ENCODE data around the gene SOX5. TPM values are rescaled to one million over a fixed set of nuclear protein-coding genes. Genes with fewer than 3 reads are reported as not detected.
"Not testable (repeated sequence)": the region's sequence is repeated elsewhere in the genome, so short reads cannot be mapped to it uniquely, and the experiment has no call there.

Gene SOX5
- total RNA-seq, 1 donor from 2014 or later, result not detected

DNA sequence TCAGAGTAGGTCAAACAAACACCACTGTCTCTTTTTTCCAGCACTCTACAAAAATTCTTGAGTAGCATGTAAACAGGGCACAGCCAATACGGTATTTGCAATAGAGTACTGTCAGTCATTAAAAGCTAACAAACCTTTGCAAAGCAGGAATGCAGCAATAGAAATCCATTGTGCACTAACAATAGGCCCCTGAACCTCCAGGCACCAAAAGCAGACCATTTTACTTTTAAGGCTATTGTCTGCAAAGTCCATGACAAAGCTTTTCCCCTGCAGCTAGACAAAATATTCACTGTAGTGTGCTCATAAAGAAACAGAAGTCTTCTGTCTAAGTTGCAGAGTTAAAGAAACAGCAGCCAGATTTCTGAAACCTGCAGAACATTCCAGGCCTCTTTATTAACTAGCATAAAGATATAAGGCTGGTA is 191.9 kb downstream of the SOX5 start:
- DNase-seq (ENCODE audit: low read depth in 2 of 2), result no peak

DNA sequence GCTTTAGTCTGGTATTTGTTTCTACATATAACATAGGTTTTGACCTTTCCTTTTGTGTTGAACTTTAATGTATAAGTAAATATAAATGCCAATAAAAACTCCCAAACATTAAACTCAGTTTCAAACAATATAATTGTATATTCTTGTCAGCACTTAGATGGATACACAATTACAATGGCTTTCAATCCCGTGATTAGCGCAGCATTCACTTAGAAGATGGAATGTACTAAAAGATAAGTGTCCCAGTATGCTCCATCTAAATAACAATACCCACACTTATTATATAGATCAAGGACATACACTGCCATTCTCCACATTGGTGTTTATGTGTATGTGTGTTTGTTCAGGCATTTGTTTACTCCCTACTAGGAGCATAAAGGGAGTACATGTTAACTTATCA is 193.1 kb downstream of the SOX5 start:
- DNase-seq (ENCODE audit: low read depth in 2 of 2), result no peak

DNA sequence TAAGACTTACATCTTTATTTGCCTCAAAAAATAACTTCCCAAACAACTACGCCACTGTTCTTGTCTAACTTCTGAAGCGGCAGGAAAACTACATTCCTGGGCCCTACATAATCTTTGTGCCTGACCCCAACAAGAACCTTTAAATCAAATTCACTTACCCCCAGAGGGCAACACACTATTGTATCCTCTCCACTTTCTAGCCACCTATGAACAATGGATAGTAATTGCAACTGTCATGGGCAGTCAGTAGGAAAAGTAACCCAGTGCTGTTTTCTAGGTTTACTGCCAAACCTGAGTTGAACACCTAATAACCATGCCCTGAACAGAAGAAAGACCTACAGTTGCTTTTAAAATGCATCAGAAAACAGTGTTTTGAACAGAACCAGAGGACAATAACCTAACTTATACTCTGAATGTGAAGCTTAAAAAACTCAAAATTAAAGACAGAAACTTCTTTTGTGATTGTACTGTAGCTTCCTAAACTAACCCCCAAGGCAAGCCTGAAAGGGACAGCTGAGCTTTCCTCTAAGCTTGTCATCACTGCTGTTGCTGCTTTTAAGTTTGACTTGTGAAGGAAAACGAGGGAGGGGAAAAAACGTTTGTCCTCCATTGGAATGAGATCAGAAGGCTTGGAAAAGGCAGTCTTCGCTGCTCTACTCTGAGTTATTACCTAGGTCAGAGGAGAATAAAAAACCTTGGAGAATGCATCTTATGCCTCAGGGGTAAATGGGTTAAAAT is 195.7 kb downstream of the SOX5 start:
- DNase-seq (ENCODE audit: low read depth in 2 of 2), result no peak

DNA sequence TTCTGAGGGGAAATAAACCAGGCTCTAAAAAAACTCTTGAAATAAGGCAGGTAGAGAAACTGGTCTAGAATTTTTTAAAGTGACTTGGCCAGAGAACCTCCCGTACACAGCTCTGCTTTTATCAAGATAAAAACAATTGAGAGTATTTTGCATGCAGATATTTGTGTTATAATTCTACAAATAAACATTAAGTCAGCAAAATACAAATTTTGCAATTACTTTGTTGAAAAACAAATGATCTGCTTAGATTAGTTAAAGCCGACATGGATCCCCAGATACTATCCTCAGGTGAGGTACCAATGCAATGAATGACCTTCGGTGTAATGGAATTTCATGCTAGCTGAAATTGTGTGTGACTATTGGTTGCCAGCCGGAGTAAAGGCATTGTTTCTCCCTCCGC is 197.2 kb downstream of the SOX5 start:
- DNase-seq (ENCODE audit: low read depth in 2 of 2), result no peak

DNA sequence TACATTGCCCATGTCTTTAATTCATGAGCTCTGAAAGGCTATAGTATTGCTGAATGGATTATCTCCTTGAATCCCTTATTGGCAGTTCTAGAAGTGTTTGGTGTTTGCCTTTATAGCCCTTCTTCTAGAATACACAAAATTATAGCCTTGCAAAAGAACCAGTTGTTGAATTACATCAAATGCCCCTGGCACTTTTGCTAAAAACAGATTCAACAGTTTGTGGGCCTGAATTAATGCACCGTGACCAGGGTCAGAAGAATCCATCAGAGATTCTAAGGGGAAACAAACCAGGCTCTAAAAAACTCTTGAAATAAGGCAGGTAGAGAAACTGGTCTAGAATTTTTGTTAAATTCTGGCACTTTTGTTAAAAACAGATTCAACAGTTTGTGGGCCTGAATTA is 197.8 kb downstream of the SOX5 start:
- DNase-seq (ENCODE audit: low read depth in 2 of 2), result no peak

DNA sequence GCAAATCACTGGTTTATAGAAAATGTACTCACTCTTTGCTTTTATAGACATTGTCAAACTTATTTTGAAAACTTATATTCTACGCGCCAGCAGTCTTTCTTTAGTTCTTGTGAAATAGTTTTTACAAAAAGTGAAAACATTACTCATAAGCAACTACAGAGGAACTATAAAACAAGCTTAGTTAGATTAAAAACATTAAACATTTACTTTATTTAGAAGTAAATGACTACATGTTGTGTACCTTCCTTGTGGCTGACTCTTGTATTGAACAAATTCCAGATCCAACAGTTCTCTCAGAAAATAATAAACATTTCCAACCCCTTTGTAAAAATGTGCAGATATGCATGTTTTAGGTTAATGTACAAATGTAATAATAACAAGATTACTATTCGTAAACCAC is 198.5 kb downstream of the SOX5 start:
- DNase-seq (ENCODE audit: low read depth in 2 of 2), result no peak

DNA sequence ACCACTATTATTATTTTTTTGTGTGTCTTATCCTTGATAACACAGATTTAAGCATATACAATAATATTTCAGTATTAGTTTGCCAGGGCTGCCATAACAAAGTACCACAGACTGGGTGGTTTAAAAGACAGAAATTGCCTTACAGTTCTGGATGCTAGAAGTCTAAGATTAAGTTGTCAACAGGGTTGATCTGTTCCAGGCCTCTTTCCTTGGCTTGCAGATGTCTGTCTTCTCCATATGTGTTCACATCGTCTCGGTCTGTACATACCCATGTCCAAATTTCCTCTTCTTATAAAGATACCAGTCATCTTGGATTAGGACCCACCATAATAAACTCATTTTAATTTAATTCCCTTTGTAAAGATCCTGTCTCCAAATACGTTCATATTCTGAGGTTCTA is 204.8 kb downstream of the SOX5 start:
- DNase-seq (ENCODE audit: low read depth in 2 of 2), result no peak

DNA sequence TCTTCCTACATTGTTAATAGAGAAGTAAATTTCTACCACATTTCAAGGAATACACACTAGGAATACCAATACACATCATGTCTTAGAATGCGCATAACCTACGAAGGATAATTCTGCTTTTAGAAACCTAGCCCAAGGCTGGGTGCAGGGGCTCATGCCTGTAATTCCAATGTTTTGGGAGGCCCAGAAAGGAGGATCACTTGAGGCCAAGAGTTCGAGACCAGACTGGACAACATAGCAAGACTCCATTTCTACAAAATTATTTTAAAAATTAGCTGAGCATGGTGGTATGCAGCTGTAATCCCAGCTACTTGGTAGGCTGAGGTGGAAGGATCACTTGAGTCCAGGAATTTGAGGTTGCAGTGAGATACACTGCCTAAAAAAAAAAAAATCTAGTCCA is 206.9 kb downstream of the SOX5 start:
- DNase-seq (ENCODE audit: low read depth in 2 of 2), result no peak

DNA sequence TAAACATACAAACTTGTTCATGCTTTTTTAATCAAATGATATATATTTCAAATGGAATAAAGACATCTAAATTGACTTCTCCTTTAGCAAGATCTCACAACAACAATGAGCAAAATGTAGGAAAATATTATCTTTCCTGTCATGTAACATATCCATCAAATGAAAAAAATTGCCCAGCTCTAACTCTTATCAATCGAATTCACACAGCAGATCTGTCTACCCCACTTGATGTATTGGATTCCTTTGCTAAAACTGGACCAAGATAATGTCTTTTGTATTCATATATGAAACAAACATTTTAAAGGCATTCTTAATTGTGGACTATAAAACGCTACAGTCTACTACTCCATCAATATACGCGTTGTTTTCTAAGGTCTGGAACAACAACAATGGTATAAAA is 218.0 kb downstream of the SOX5 start:
- no peak for DNase-seq (ENCODE audit: low read depth in 2 of 2)

DNA sequence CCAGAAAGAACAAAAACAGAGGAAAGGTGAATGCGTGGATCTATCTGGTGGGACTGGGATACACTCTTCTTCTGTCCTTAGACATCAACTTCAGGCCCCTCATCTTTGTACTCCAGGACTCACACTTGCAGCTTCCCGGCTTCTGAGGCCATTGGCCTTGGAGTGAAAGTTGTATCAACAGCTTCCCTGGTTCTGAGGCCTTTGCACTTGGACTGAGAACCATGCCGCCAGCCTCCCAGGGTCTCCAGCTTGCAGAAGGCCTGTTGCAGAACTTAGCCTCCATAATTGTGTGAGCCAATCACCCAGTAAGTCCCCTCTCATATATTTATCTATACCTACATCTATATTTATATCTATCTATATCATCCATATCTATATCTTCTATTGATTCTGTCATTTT is 218.4 kb downstream of the SOX5 start:
- DNase-seq (ENCODE audit: low read depth in 2 of 2), result no peak

DNA sequence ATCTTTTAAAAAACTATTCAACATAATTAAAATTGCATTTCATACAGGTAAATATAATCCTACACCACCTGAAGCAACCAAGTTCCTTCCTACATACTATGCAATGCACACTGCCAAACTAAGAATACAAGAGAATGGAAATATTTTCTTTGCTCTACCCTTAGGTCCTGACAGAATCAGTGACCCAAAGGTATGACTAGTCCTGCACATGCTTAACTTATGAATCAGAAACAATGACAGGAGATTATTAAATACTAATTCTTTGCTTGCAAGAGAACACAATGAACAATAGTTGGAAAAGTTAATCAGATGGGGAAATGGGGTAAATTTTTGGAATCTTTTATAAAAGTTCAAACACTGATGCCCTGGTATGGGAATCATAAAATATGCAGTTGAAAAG is 220.1 kb downstream of the SOX5 start:
- DNase-seq (ENCODE audit: low read depth in 2 of 2), result no peak

DNA sequence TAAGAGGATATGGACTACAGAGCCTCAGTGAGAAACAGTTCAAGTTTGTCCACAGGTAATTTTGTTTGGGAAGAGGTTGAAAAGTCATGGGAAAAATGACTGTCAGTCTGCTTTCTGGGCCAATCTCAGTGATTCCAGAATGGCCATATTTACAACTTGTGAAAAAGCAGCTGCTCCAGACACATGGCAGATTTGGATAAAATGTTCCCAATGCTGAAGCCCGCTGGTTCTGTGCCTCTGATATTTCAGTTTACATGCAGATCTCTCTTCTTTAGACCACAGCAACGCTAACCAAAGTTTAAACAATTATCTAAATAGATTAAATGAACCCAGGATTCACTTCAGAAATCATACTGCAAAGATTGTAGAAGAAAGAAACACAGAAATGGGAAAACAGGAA is 222.8 kb downstream of the SOX5 start:
- no peak for DNase-seq (ENCODE audit: low read depth in 2 of 2)

DNA sequence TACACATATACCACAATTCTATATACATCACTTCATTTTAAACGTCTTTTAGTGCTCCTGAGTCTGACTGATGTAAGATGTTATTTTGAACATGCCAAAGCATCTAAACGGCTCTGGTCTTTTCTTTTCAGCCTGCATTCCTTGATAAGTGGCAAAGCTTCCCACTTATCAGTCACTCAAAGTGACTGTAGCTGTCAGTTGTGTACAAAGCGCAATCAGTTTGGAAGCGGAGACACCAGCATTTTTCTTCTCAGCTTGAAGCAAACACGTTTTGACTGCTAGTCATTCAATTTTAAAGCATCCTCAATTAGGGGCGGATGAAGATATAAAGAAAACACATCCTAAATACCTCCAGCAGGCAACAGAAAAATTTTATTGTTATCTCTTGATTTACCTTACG is 226.8 kb downstream of the SOX5 start:
- no peak for DNase-seq (ENCODE audit: low read depth in 2 of 2)

DNA sequence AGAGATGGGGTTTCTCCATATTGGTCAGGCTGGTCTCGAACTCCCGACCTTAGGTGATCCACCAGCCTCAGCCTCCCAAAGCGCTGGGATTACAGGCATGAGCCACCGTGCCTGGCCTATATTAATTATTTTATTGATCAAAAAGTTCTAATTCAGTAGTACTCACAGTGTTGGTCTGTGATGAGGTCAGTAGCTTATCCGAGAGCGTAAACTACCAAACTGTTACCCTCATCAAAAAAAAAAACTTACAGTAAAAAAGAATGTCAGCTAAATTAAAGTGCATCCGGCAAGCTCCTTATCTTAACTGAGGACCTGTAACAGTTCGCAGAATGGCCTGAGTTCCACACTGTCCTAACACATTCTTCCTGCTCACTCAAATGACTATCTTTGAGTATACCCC is 228.2 kb downstream of the SOX5 start:
- no peak for DNase-seq (ENCODE audit: low read depth in 2 of 2)

DNA sequence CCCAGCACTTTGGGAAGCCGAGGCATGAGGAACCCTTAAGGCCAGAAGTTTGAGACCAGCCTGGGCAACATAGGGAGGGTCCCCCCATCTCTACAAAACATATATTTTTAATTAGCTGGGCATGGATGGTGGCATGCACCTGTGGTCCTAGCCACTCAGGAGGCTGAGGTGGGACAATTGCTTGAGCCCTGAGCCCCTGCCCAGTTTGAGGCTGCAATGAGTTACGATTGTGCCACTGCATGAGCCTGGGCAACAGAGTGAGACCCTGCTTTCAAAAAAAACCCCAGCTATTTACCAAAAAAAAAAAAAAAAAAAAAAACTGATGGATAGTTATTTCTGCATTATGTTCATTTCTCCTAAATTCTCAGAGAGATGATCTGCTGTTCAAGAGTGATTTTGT is 230.0 kb downstream of the SOX5 start:
- DNase-seq (ENCODE audit: low read depth in 2 of 2), result no peak

DNA sequence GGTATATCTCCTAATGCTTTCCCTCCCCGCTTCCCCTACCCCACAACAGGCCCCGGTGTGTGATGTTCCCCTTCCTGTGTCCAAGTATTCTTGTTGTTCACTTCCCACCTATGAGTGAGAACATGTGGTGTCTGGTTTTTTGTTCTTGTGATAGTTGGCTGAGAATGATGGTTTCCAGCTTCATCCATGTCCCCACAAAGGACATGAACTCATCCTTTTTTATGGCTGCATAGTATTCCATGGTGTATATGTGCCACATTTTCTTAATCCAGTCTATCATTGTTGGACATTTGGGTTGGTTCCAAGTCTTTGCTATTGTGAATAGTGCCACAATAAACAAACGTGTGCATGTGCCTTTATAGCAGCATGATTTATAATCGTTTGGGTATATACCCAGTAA is 239.1 kb downstream of the SOX5 start:
- DNase-seq (ENCODE audit: low read depth in 2 of 2), result not testable (repeated sequence)

DNA sequence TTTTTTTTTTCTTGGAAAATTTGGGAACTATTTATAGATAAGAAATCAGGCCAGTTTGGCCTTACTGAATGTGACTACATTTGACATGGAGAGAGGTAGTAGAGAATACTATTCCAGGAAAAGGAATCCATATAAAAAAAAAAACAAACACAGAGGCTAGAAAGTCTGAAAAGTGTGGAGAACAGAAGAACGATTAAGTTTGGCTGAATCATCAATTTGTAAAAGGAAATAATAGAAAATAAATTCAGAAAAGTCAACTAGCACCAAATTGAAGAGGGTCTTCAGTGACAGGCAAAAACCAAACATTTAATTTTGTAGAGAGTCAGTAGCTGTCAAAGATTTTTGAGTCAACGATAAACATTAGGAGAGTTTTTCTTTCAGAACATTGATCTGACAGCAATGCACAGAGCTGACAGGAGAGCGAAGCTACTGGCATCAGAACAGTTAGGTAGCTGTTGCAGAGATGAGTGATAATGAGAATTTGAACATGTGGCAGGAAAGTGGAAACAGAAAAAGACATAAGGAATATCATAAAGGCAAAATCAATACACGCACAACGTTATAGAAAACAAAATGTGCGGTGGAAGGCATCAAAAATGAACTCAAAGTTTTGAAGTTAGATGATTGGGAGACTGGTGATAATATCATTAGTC is 241.2 kb downstream of the SOX5 start:
- DNase-seq (ENCODE audit: low read depth in 2 of 2), result no peak

DNA sequence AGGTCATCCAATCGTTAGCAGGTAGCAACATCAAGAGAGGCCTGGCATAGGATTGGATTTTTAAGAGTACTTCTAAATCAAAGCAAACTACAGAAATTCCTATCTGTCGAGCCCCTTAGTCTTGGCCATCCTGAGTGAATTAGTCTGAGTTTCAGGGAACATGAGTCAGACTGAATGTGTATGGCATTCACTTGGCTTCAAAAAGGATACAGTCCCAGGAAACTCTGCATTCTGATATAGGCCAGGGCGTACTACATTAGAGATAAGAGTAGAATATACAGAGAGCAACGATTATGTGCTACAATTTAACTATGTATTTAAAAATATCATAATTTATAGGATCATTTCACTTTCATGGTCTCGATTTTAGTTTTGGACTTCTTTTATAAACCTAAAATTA is 242.2 kb downstream of the SOX5 start:
- DNase-seq (ENCODE audit: low read depth in 2 of 2), result no peak

DNA sequence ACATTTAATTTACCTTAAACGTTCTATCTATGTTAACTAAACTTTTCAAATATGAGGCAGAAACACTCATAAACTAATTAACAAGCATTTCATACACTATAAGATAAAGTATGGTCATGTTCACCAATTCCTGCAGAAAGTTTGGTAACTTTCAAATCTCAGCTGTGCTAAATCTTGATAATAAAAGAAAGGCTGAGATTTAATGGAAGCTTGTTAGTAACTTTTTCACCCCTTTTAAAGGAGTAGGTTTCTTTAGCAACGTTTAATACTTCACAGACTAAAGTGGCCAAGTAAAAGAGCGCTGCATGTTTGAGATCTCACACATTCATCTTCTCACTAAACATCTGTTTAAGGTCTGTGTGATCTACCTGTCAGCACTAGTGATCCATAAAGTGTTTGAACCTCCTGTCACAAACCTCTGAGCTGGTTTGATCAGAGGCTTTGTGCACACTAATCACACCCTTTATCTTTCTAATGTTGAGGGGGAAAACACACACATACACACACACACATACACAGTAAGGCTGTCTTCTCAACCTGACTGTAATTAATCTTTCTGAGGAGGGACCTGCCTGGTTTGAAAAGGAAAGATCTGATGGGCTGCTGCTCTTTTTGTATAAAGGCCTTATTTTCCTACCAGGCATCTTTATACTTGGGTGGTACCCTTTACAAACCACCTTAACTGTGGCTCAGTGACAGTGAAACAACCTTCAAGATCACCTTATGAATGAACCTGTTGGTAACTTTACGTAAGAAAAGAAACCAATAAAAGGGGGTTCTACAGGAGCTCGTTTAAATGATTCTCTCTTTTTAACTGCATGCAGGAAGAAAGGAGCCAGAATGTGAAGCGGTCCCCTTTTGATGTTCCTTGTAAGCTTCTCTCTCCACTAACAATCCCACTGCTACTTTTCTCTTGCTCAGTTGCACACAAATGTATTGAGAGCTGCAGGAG is 244.2 kb downstream of the SOX5 start:
- DNase-seq (ENCODE audit: low read depth in 2 of 2), result no peak

DNA sequence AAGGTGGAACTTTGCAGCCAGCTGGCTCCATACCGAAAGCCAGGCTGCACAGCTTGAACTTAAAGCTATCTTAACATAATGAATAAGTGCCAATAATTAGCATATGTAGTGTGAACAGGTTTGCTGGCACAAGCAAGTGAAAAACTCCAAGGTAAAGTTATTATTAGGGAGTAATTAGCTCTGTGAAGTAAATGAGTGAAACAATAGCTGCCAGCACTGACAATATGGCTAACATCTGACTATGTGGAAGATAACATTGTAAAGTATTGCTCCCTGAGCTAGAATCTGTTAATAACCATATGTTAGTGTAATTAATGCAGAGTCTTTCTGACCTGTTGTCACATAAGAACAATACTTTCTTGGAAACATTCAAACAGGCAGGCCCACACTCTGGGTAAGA is 246.4 kb downstream of the SOX5 start:
- no peak for DNase-seq (ENCODE audit: low read depth in 2 of 2)

DNA sequence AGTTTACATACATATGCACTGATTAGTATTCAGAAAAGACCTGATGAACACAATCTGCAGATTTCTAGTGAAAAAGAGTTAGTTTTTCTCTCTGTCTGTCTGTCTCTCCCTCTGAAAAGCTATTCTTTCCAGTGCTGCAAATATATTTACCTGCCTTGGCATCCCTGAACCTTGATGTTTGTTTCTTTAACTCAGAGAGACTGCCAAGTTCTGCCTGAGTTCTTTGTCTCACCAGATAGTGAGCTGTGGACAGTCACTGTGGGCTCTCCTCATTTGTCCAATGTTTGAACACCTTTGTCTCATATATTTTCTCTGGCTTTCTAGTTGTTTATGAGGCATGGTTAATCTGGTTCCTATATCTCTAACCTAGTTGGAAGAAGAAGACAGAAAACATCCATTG is 250.4 kb downstream of the SOX5 start:
- DNase-seq (ENCODE audit: low read depth in 2 of 2), result no peak

DNA sequence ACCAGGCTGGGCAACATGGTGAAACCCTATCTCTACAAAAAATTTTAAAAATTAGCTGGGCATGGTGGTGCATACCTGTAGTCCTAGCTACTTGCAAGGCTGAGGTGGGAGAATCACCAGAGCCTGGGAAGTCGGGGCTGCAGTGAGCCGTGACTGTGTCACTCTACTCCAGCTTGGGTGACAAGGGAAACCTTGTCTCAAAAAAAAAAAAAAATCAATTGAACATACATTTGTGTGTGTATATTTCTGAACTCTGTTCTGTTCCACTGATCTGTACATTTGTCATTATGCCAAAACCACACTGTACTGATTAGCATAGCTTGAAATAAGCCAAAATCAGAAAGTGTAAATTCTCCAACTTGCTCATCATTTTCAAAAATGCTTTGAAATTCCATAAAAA is 254.6 kb downstream of the SOX5 start:
- DNase-seq (ENCODE audit: low read depth in 2 of 2), result no peak

Data from lung microvascular endothelial cell (primary cell).